Measurements from ENCODE around the gene TICAM1. TPM values are rescaled to one million over a fixed set of nuclear protein-coding genes. Genes with fewer than 3 reads are reported as not detected.
A peak's percentile ranks its signal among the peaks of the same experiment; 100 is the strongest.

TICAM1 gene
- polyA plus RNA-seq, 1 donor: 6.4 TPM

GRCh38 chr19:4768934-4769777 lies 62.4 kb downstream of the TICAM1 start:
- peak; percentile 91 for DNase-seq

Other genes starting within 250 kb of the TICAM1 start
- gene TNFAIP8L1, start 192.2 kb downstream of the TICAM1 start, polyA plus RNA-seq (ENCODE audit: insufficient read length): 13.1 TPM
- 56.4 TPM for gene MYDGF, start 161.4 kb downstream of the TICAM1 start, polyA plus RNA-seq (ENCODE audit: insufficient read length)
- 29.8 TPM for gene DPP9, start 107.9 kb downstream of the TICAM1 start, polyA plus RNA-seq (ENCODE audit: insufficient read length)
- 5.1 TPM for gene FEM1A, start 40.0 kb downstream of the TICAM1 start, polyA plus RNA-seq (ENCODE audit: insufficient read length)
- gene PLIN3, start 36.0 kb upstream of the TICAM1 start, polyA plus RNA-seq (ENCODE audit: insufficient read length): 47.6 TPM
- gene ARRDC5, start 71.2 kb upstream of the TICAM1 start, polyA plus RNA-seq (ENCODE audit: insufficient read length): 0.15 TPM
- gene UHRF1, start 77.8 kb upstream of the TICAM1 start, polyA plus RNA-seq (ENCODE audit: insufficient read length): 40.1 TPM
- 26.1 TPM for gene KDM4B, start 137.4 kb upstream of the TICAM1 start, polyA plus RNA-seq (ENCODE audit: insufficient read length)